Activated CD8-positive, alpha-beta memory T cell treated with anti-CD3 and anti-CD28 coated beads, Interleukin-2, amount 50 U/mL, for 4 hours (primary cell): ENCODE measurements around the gene ALX4.

Experiments used
- DNase-seq: peaks from one replicate; pipeline ENCODE4 v3.0.0-alpha.2; 2020

The ALX4 gene

DNA sequence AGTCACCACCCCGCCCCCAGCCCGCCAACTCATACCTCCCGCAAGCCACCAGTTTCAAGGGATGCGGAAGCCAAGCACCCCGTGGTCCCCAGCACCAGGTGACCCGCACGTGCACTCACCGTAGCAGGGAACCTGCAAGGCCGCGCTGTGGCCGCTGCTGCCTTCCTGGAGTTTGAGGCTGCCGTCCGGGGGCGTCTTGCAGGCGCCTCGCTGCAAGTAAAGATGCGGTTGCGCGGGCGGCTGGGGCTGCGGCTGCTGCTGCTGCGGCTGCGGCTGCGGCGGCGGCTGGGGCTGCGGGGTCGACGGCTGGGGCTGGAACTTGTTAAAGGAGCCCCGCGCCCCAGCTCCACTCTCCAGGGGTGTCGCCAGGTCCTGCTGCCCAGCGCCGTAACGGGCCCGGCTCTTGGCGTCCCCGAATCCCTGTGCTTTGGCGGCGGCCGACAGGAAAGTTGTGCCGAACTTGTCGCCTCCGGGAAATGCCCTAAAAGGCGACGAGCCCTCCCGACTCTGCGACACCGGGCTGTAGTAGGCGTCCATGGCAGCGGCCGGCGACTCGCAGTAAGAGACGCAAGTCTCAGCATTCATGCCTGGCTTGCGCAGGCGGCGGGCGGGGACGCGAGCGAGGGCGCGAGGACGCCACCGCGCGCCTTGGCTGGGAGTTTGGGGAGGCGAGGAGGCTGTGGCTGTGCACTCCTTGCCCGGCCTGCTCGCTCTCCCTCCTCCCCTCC, at the start of gene ALX4:
Gene ALX4, minus strand, starts transcription at position 662 of the 728 bp plus-strand sequence. Its CDS starts 77 bp downstream, at position 585.
- no peak for DNase-seq

DNA sequence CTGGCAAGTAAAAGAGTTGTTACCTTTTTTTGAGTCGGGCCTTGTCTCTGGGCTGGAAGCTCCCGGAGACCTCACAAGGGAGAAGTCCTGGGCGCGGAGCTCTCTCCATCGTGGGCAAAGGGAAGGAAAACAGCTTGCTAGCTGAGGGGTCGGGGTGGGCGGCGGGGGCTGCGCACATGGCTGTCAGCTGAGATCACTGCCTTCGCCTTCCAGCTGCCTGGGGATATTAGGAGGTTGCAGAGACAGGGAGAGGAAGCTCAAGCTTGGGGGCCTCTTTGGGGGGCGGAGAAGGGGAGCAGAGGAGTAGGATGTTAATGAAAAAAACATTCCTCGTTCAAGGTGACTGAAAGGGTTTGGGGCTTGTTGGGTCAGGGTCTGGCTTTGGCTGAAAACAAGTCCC, 49.2 kb upstream of the ALX4 start:
- no peak for DNase-seq

DNA sequence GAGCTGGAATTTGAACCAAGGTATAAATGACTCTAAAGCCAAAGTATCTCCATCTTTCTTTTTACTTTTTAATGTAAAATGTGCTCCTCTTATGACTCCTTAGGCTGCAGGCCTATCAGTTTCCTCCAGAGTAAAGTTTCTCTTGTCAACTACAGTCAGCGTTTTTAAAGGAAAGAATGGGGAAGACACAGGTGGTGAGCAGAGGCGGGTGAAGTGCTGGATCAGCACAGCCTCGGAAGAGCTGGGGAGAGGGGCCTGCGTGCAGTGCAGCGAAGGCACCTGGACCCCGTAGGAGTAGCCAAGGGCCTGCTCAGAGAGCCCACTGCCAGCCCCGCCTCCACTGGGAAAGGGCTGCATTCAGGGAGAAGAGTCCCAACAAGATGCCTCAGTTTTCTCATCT, 48.8 kb upstream of the ALX4 start:
- DNase-seq = no peak

DNA sequence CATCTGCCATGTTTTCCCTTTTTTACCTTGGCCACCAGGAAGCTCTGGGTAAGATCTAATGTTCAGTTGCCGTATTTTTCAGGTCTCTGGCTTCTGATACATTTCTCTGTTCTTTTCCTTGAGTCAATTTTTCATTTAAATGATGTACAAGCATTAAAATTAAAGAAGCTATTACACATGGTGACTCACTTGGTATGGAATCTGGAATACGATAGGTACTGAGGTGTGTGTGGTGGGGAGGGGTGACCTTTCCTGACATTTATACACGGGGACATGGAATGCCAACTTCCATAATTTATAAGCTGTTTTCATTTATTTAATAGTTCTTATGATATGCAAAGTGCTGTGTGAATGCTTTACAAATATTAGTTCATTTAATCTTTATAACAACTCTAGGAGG, 47.8 kb upstream of the ALX4 start:
- no peak for DNase-seq

DNA sequence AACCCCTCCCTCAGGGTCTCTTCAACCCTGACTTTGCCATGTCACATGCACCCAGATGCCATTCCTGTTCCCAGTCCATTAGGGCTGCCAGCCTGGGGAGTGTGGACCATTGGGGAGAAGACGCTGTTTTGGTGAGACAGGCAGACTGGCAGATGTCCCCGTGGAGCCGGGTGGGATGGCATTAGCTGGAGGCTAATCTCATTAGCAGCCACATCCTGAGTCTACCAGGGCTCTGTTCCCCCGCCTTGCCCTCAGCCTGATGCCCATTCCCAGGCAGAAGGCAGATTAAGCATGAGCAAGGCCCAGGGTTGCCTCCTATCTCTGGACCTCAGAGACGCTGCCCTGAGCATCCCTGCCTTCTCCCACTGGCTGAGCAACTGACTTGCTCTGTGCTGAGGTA, 46.4 kb upstream of the ALX4 start:
- no peak for DNase-seq

DNA sequence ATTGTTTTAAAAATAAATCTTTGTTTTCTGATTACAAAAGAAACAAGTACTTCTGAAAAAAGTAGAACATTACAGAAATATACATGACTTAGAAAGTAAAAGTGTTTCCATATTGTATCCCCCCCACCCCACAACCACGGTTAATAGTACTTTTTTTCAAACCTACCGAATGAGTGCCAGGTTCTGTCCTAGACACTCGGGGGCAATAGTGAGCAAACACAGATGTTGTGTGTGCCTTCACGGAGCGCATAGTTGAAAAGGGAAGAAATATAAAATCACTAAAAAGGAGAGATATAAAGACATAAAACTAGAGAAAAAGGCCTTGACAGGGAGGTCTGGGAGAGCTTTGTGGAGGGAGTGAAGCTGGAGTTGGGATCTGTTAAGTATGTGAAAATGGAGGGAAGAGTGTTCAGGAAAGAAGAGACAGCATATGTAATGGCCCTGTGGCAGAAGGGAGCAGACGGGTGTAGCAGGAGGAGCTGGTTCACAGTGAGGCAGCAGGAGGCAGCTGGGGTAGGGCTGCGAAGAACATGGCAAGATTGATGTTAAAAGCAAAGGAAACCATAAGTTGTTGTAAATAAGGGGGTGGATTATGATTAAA, 42.1 kb upstream of the ALX4 start:
- DNase-seq = no peak

DNA sequence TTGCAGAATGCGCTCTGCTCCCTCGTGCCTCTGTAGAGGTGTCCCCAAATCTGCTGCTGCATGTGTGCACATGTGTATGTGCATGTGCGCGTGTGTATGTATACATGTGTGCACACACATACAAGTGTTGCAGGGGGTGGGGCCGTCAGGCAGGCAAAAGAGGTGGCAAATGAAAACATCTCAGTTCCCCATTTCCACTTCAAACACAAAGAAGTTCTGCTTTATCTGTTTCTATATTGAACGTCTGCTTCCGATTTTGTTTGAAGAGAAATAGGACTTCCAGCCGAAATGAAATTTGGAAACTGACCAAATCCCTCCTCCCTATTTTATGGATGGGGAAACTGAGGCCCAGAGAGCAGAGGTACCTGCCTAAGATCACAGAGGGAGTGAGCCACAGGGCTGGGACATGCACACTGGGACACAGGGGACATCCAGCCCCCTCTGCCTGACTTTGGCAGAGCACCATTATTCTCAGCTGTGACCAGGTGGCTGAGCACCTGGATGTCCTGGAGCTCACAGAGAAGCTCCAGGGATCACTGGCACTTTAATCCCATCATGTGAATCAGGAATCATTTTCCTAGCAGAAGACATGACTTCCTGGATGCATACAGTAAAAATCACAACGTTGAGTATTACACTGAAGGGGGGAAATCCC, 41.2 kb upstream of the ALX4 start:
- no peak for DNase-seq

DNA sequence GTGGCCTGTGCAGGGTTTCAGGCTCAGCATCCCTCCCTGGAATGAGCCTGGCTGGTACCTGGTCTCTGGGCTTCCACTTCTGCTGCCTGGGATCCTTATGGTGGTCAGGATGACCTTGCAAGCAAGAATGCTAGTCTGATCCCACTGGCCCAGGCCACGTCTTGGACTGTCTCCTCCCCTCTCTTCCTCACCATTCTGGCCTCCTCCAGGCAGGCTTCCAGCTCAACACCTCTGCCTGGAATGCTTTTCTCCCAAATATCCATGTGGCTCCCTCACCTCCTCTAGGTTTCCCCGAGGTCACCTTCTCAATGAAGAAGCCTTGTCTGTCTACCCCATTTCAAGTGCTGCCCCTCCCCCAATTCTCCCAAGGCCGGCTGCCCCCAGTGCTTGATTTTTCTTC, 39.4 kb upstream of the ALX4 start:
- no peak for DNase-seq

DNA sequence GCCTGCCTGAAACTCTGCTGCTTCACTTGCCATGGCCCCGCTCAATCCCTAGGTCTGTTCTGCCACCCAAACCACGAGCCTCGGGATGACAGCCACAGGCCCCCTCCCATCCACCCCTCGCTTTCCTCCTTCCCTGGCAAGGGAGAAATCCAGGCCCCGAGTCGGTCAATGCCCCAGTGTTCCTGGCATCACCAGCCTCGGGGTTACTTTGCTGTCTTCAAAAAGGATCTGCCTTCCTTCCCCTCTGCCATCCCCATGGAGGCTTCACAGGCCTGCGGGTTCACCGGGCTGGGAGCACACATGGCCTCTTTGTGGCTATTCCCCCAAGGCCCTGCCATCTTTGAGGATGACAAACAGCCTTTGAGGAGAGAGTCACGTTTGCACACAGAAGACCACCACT, 38.8 kb upstream of the ALX4 start:
- no peak for DNase-seq

DNA sequence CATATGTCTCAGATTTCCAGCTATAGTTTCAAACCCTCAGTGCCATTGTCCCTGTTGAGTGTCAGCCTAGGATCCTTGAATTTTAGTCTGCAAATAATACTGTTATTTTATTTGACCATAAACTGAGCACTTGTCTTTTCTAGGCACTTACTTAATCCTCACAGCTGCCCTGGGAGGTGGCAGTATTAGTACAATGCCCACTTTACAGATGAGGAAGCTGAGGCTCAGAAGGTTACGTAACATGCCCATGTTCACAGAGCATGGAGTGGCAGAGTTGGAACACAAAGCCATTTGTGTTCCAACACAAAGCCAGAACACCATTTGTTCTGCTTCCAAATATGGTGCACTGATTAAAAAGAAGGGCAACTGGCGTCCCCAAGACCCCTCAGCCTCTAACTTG, 38.2 kb upstream of the ALX4 start:
- DNase-seq = no peak

DNA sequence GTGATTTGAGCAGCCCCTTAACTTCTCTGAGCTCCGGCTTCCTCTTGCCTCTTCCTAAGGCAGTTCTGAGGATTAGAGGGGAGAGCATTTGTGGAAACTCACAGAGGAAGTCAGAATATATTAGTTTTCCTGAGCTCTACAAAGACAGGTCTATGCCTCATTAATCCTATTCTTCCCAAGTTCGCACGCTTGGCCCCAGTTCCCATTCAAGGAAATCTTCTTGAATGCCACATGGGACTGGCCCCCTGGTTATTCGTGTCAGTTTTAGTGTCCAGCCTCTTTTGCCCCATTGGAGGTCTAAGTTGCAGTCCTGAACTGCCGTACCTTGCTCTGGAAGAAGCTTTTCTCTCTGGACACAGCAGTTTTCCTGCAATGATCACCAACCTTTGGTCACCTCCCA, 37.6 kb upstream of the ALX4 start:
- no peak for DNase-seq

DNA sequence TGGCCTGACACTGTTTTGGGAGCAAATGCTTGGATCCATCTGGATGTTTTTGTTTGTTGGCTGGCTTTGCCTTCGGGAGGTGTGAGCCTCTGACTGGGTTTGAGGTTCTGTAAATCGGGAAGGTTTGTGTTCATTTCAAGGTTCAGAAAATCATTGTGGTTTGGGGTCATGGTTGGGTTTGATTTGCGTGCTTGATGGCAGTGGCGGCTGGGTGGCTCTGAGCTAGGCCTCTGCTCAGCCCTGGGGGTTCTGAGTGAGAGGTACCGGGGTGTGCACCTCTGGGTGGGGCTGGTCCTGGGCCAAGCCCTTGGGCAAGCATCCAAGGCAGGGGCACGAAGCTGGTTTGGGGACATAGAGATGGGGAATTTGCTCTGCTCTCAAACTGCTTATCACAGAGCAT, 37.0 kb upstream of the ALX4 start:
- DNase-seq = no peak

DNA sequence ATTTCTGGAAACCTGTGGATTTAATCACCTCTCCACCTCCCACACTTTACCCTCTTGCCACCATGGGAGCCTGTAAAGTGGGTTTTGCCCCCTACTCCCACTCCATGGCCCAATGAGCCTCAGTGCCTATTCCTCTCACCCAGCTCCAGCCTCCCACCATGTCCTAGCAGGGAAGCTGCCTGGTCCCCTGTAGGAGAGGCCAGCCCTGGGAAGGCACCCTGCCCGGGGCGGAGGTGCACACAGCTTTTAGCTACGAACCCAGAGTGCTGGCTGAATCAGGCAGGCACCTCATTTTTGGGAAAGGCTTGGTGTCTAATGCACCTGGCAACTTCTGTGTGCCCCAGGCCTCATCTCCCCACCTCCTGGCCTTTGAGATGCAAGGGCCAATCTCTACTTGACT, 35.8 kb upstream of the ALX4 start:
- DNase-seq = no peak

DNA sequence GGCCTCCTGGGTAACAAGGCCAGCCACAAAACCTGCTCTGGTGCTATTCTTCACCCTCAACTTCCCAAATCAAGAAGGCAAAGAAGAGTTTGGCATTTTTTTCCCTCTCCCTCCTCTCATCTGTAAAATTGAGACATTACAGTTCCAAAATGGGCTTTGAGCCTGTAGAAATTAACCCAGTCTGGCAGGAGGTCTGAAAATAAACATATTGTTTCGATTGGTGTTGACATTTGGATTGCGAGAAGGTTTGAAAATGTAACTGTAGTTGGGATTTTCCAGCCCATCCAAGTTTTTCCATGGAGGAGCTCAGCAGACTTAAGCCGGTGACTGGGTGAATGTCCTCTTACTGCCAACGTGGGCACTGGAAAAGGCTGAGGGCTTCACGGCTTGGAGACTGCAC, 35.0 kb upstream of the ALX4 start:
- DNase-seq = no peak

DNA sequence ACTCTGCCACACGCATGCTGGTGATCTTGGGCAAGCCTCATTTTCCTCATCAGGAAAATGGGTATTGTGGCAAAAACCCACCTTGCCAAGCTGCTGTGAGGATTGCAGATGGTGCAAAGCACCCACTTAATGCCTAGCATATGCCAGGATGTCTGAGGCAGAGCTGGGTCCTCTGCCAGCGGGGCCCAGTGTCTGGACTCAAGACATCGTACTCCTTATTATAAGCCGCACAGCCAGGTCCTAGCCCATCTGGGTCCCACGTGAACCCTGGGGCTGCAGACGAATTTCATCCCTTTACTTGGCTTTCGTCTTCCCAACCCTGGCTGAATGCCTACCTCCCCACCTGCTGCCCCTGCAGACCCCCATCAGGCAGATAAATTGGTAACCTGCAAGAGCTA, 34.5 kb upstream of the ALX4 start:
- DNase-seq = no peak

DNA sequence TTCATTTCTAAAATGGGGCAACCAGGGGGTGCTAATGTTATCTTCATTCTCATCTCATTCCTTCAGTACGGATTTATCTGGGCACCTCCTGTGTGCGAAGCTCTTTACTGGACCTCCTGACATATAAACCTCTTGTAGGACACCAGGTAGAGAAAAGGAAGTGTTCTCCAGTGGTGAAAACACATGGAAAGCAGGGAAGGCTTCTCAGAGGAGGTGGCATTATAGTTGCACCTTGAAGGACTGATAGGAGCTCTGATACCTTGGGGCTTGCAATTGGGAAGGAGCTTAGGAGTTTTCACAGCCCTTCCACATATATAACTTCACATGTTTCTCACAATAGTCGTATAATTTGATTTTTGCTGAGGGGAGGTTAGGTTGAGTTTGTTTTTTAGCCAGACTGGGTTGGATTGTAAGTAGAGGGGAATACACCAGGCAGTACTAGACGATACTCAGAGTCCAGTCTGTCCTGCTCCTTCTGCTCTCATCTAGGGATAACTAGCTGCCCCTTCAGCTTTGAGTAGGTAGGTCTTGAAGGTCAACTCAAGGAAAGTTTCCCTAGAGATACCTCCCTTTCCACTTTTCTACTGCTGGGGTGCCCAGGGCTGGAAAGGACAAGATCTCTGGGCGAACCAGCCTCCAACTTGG, 34.0 kb upstream of the ALX4 start:
- DNase-seq = no peak

DNA sequence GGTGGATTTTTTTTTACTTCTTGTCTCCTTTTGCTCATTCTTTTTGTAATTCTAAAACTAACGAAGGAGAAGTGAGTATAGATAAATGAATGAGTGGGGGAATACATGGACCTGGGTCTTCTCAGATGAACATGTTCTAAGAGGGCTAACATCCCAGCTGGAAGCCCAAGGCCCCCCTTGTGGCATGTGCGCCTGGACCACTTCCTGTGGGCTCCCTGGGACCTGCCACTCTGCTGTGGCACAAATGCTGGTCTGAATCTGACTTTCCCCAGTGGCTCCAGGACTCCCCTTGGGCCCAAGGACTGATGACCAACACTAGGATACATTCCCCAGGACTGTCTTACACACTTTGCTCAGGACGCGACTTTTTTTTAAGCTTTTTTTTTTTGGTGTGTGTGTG, 32.7 kb upstream of the ALX4 start:
- no peak for DNase-seq

DNA sequence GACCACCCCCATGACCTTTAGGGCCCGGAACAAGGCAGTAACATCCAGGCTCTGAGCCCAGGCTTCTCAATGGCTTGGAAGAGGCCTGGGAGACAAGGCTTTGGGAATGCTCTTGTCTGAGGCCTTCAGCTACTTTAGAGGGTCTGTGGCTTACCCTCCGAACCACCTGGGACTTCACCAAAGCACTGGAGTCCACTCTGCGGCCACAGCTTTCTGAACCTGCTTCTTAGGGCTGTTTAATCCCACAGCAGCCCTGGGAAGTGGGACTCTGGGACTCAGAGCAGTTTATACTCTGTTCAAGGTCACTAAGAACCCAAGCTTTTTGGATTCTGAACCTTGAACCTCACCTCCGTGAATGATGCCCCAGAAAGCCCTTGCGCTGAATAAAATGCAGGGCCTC, 30.7 kb upstream of the ALX4 start:
- no peak for DNase-seq

DNA sequence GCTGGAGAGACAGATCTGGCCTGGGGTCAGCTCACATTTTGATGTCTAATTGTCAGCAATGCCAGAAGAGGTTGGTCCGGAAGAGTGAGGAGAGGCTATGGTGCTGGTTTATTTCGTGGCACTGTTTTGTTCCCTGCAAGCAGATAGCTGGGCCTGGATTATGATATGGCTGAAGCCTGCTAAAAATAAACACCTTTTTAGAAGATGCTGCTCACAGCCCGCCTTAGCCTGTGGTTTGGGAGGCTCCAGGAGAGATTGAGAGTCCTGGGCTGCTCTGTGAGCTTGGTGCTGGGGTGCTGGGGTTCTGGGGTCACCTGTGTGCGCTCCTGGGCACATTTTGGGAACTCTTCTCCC, 29.6 kb upstream of the ALX4 start:
- no peak for DNase-seq

DNA sequence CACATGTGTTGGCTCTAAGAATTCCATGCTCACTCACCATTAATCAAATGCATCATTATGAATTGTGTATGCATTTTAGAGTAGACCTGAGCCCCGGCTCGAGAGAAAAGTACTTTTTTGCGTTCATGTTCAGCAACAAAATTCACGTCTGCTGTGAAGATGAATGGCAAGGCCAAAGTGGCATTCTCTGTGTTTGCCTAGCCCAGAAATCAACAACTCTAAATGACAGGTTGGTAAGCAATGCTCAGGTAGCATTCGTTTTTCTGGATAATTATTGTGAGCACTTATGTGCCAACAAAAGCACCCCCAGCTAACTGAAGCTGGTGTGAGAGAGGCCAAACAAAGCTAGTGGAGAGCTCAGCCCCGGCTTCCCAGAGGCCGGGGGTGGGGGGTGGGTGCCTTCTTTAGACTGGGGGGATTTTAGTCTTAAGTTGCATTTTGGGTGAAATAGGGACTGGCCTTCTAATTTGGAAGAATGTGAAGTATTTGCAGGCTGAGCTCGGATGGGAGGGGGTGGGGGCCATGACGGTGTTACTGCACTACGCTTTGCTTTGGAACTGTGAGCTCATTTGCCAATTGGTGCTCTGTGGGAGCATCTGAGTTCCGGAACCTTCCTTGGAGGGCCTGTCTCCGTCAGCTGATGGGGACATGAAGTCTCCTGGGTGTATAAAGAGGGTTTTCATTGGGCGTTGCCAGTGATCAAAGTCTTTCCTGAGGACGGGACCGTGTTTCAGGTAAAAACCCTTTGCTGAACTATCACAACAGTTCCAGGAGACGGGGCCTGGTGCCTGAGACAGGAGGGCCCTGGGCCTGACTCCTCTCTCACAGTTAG, 29.0 kb upstream of the ALX4 start:
- DNase-seq = no peak

DNA sequence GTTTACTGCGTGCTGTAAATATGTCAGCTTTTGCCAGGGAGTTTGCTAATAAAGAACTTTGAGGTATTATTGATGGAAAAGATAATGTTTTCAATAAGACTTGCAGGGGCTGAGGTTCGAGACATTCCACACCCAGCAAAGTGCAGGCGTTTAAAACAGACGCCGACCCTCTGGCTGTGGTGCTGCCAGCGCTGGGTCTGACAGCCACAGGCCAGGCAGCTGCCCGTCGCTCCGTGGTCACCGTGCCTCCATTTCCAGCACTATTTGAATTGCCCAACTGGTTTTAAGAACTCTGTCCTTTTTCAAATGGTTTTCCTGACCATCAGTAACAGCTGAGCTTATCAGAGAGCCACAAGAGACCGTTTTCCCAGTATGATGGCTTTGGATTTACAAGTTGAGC, 28.1 kb upstream of the ALX4 start:
- no peak for DNase-seq

DNA sequence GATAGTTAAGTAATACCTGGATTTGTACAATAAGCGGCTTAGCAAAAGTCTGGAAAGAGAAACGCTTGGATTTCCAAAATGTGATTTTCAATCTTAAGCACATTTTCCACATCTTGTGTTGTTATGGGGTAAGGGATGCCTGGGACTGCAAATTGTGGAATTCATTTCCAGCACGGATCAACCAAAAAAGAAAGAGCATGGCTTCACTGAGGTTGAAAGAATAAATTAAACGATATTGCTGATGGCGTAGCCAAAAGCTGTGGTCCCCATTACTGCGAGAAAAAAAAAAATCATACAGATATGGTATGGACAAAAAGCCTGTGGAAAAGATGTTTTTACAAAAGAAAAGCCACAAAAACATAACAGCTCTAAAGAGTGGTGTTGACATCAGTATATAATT, 26.0 kb upstream of the ALX4 start:
- no peak for DNase-seq

DNA sequence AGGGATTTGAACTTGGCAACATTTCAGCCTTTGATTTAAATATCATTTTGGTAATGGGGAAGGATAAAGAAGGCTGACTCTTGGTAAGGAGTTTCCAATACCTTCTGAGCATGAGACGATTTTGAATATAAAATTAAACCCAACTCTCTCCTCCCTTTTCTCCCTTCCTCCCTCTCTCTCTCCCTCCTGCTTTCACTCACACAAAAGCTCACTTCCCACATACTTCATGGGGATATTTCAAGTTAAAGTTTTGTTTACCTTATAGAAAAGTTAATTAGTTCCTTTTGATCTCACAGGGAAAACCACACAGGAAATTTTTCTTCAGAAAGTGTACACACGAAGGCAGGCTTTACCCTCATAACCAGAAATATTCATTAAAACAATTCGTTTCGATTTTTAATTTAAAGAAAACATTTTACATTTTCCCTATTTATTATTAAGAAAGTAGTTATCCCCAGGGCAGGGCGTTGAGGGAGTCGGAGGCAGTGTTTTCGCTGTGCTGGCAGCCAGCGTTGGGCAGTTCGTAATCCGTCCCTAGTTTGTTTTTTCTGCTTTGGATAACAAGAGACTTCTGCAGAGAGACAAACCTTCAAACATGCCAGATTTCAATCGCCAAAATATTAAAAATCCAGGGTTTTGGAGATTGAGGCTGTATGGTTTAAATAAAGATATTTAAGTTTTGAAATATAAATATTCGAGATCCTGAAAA, 25.3 kb upstream of the ALX4 start:
- DNase-seq = no peak
